CD14-positive monocyte (primary cell): ENCODE measurements around the gene ARHGEF37. TPM values are rescaled to one million over a fixed set of nuclear protein-coding genes. Genes with fewer than 3 reads are reported as not detected.

Source experiments
- DNase-seq, 3 donors: peaks; one replicate each; pipeline ENCODE4 v3.0.0-alpha.2; 2011 to 2022
- H2AFZ ChIP-seq: 2 replicates; pipeline ENCODE4 v1.6.0; 2012; ENCODE audit warnings: mild to moderate bottlenecking, low read depth, low read length, inconsistent platforms; ENCODE audit not compliant: insufficient read depth, poor library complexity, severe bottlenecking
- H3K27ac ChIP-seq, 2 donors: 1 replicate in 1 of 2; 2 replicates in 1 of 2; pipeline ENCODE4 v1.5.1; 2012 to 2013; ENCODE audit warnings: low read length in 2 of 2, control low read depth in 1 of 2, inconsistent platforms in 1 of 2, low read depth in 1 of 2, mild to moderate bottlenecking in 1 of 2
- H3K27me3 ChIP-seq, 2 donors: one replicate each; pipeline versions ENCODE4 v1.6.0 to v1.6.1; 2011 to 2013; ENCODE audit warnings: low read length in 2 of 2; ENCODE audit not compliant: control insufficient read depth in 2 of 2, insufficient read depth in 2 of 2
- H3K36me3 ChIP-seq, 2 donors: replicated peaks in 1 of 2; 1 replicate in 1 of 2; 2 replicates in 1 of 2; pipeline versions ENCODE4 v1.5.1 to v1.6.1; 2012 to 2013; ENCODE audit warnings: low read length in 2 of 2, control low read depth in 1 of 2, inconsistent platforms in 1 of 2, mild to moderate bottlenecking in 1 of 2; ENCODE audit not compliant: insufficient read depth in 2 of 2, control insufficient read depth in 1 of 2
- H3K4me1 ChIP-seq, 2 donors: 1 replicate in 1 of 2; 2 replicates in 1 of 2; pipeline versions ENCODE4 v1.5.1 to v1.6.1; 2012 to 2013; ENCODE audit warnings: low read length in 2 of 2, control low read depth in 1 of 2, inconsistent platforms in 1 of 2, mild to moderate bottlenecking in 1 of 2, moderate library complexity in 1 of 2; ENCODE audit not compliant: insufficient read depth in 2 of 2, control insufficient read depth in 1 of 2
- H3K4me2 ChIP-seq: replicated peaks from 2 replicates; pipeline ENCODE3; 2012; ENCODE audit warnings: low read length, moderate library complexity, mild to moderate bottlenecking; ENCODE audit not compliant: poor library complexity, severe bottlenecking; ENCODE audit errors: extremely low read depth
- H3K4me3 ChIP-seq, 3 experiments: fragments of 200-600 bp in 1 of 3; sonication (generic) in 1 of 3; replicated peaks in 1 of 3; 1 replicate in 2 of 3; 2 replicates in 1 of 3; pipeline ENCODE4 v1.5.1; 2011 to 2013; ENCODE audit warnings: low read length in 3 of 3, mild to moderate bottlenecking in 3 of 3, control low read depth in 2 of 3, low read depth in 2 of 3, inconsistent platforms in 1 of 3, moderate library complexity in 1 of 3
- H3K79me2 ChIP-seq: 2 replicates; pipeline ENCODE4 v1.6.0; 2012; ENCODE audit warnings: mild to moderate bottlenecking, control low read depth, inconsistent platforms, low read length, moderate library complexity; ENCODE audit not compliant: insufficient read depth
- H3K9ac ChIP-seq: 2 replicates; pipeline ENCODE4 v1.6.0; 2017; ENCODE audit warnings: low read length, mild to moderate bottlenecking; ENCODE audit not compliant: insufficient read depth, poor library complexity, severe bottlenecking
- H3K9me3 ChIP-seq, 2 donors: replicated peaks in 1 of 2; 1 replicate in 1 of 2; 2 replicates in 1 of 2; pipeline versions ENCODE4 v1.5.1 to v1.6.1; 2012 to 2013; ENCODE audit warnings: low read length in 2 of 2, control low read depth in 1 of 2; ENCODE audit not compliant: control insufficient read depth in 1 of 2, insufficient read depth in 1 of 2
- H4K20me1 ChIP-seq: 2 replicates; pipeline ENCODE4 v1.6.0; 2012; ENCODE audit warnings: mild to moderate bottlenecking, low read length, control low read depth, moderate library complexity; ENCODE audit not compliant: insufficient read depth
- H3K27ac Mint-ChIP-seq, 7 donors: one replicate each; pipeline ENCODE4 v1.8.0; 2020; ENCODE audit warnings: mild to moderate bottlenecking in 7 of 7, mixed read lengths in 7 of 7, moderate library complexity in 6 of 7, inconsistent platforms in 2 of 7
- H3K27me3 Mint-ChIP-seq, 3 donors: one replicate each; pipeline ENCODE4 v1.8.0; 2021 to 2022; ENCODE audit warnings: low read depth in 3 of 3, mild to moderate bottlenecking in 3 of 3, mixed read lengths in 3 of 3, moderate library complexity in 3 of 3, inconsistent platforms in 1 of 3
- H3K36me3 Mint-ChIP-seq, 2 donors: one replicate each; pipeline ENCODE4 v1.8.0; 2020; ENCODE audit warnings: mixed read lengths in 2 of 2, inconsistent platforms in 1 of 2, mild to moderate bottlenecking in 1 of 2
- H3K4me1 Mint-ChIP-seq: one replicate; pipeline ENCODE4 v1.8.0; 2020; ENCODE audit warnings: mild to moderate bottlenecking, mixed read lengths
- H3K4me3 Mint-ChIP-seq, 2 donors: one replicate each; pipeline ENCODE4 v1.8.0; 2020; ENCODE audit warnings: mild to moderate bottlenecking in 2 of 2, mixed read lengths in 2 of 2, moderate library complexity in 1 of 2
- H3K9me3 Mint-ChIP-seq, 7 donors: one replicate each; pipeline ENCODE4 v1.8.0; 2020 to 2022; ENCODE audit warnings: mixed read lengths in 7 of 7, mild to moderate bottlenecking in 6 of 7, moderate library complexity in 6 of 7, inconsistent platforms in 2 of 7
- WGBS: methylation state at CpG from one replicate; pipeline ENCODE4 v1.1.5; 2013; ENCODE audit warnings: missing lambda C conversion rate; ENCODE audit not compliant: insufficient coverage; 5-methylcytosine and 5-hydroxymethylcytosine counted together
- intact Hi-C, 2 donors: fragments of 100-400 bp; cut with micrococcal nuclease; formaldehyde crosslinking; loops; one replicate each; pipeline versions ENCODE4 v1.15.0 to v1.15.1; 2023
- polyA plus RNA-seq, 3 donors: library from polyadenylated mRNA; depleted of rRNA in 1 of 3; unstranded in 2 of 3; stranded (reverse) in 1 of 3; fragments of 300-500 nt in 2 of 3; fragments of >200 nt in 1 of 3; fragmentation: Illumina TruSeq in 2 of 3; gene quantifications; 1 replicate in 2 of 3; 2 replicates in 1 of 3; pipeline ENCODE4 v1.2.3, GENCODE V29; 2012 to 2021
- TF ChIP-seq, protein P1 (sequence below): fragments of 200-600 bp; IDR thresholded peaks from one replicate; pipeline ENCODE4 v1.8.0; 2022; ENCODE audit warnings: antibody characterized with exemption, mild to moderate bottlenecking

Gene ARHGEF37
- polyA plus RNA-seq, 3 donors: not detected

DNA sequence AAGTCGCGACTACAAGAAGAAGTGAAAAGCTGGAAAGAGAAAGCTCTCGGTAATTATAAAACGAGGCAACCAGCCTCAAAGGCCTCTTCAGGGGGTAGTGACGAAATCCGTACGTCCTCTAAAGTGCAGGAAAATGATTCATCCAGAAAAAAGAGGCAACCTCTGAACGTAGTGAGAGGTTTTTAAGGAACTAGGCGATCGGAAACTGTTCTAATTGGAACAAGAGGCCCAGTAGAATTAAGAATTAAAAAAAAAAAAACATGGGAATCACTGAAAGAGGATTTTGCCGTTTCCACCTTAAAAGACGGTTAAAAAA is 31.1 kb upstream of the ARHGEF37 start:
- Mint-ChIP-seq H3K4me3 (peak overlapping the region; percentile 97 to 98), H3K27me3 (peaks cover 0 to 2% (median 0%) of the 10 kb centered on the region in 3 donors), H3K4me1 (peaks cover 24% of the 10 kb centered on the region), H3K9me3 (peaks cover 0 to 6% (median 0%) of the 10 kb centered on the region in 7 donors), H3K27ac (peak overlapping the region; percentile 99 to 100 (median 99)), H3K36me3 (peaks cover 36 to 41% of the 10 kb centered on the region in 2 donors)
- Histone ChIP-seq H3K4me2 (peak overlapping the region; percentile 89), H3K36me3 (peaks cover 26 to 41% of the 10 kb centered on the region in 2 donors), H3K9me3 (no peaks in the 10 kb centered on the region), H3K27ac (peak overlapping the region; percentile 96 to 98), H3K4me3 (peak overlapping the region; percentile 88 to 100 (median 91)), H3K79me2 (peaks cover 66% of the 10 kb centered on the region), H3K4me1 (peaks cover 19 to 34% of the 10 kb centered on the region in 2 donors), H3K27me3 (no peaks in the 10 kb centered on the region), H4K20me1 (peaks cover 49% of the 10 kb centered on the region), H3K9ac (peak overlapping the region; percentile 99), H2AFZ (no peak overlapping the region)
- WGBS: 2% methylated on average over 8 of the region's 12 CpGs
- TF ChIP-seq, protein P1, sequence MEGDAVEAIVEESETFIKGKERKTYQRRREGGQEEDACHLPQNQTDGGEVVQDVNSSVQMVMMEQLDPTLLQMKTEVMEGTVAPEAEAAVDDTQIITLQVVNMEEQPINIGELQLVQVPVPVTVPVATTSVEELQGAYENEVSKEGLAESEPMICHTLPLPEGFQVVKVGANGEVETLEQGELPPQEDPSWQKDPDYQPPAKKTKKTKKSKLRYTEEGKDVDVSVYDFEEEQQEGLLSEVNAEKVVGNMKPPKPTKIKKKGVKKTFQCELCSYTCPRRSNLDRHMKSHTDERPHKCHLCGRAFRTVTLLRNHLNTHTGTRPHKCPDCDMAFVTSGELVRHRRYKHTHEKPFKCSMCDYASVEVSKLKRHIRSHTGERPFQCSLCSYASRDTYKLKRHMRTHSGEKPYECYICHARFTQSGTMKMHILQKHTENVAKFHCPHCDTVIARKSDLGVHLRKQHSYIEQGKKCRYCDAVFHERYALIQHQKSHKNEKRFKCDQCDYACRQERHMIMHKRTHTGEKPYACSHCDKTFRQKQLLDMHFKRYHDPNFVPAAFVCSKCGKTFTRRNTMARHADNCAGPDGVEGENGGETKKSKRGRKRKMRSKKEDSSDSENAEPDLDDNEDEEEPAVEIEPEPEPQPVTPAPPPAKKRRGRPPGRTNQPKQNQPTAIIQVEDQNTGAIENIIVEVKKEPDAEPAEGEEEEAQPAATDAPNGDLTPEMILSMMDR: no peak
- peak; percentile 87 to 95 (median 94) for DNase-seq
- intact Hi-C loops: loop anchor here in 1 of 2 donors (5.0 kb wide), 1 partner anchor 38 kb away; no protein-coding TSS in a partner anchor

DNA sequence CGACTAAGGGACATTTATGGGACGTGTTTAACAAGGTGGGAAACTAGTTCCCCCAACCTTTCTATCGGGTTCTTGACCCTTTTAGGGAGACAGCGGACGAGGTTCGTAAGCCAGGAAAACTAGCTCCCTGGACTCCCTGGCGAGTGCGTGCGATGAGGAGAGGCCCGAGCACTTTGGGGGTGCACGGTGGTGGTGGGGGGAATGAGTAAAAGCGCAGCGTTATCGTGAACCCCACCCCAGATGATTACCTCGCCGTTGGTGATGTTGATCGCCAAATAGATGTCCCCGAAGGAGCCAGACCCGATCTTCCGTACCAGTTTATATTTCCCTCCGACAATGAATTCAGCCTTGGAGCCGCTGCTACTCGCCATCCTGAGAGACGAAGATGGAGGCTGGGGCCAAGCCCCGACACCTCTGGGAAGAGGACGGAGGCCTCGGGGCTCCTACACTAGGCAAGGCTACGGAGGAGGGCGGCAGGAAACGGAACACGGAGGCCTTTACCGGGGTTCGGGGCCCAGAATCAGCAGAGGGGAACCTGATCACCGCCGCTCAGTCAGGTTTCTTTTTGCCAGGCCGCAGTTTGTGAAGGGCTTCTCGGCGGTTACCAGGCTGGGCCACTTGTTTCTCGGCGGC is 30.6 kb upstream of the ARHGEF37 start:
- H4K20me1 ChIP-seq: peaks cover 44% of the 10 kb centered on the region
- Mint-ChIP-seq H3K36me3 (peaks cover 31 to 36% of the 10 kb centered on the region in 2 donors), H3K27ac (peak overlapping the region; percentile 99 to 100 (median 99)), H3K4me1 (peaks cover 24% of the 10 kb centered on the region), H3K4me3 (peak overlapping the region; percentile 97 to 98), H3K9me3 (peaks cover 0 to 6% (median 0%) of the 10 kb centered on the region in 7 donors), H3K27me3 (peaks cover 0 to 2% (median 0%) of the 10 kb centered on the region in 3 donors)
- H3K27me3 ChIP-seq: no peaks in the 10 kb centered on the region
- H3K4me2 ChIP-seq: peak overlapping the region; percentile 89
- DNase-seq: peak in 2 of 3 donors; percentile 12 to 14
- peaks cover 22 to 36% of the 10 kb centered on the region in 2 donors for H3K36me3 ChIP-seq
- TF ChIP-seq, protein P1: no peak
- peaks cover 19 to 33% of the 10 kb centered on the region in 2 donors for H3K4me1 ChIP-seq
- H3K4me3 ChIP-seq: peak overlapping the region; percentile 88 to 100 (median 91)
- no peaks in the 10 kb centered on the region for H3K9me3 ChIP-seq
- H3K79me2 ChIP-seq: peaks cover 61% of the 10 kb centered on the region
- intact Hi-C loops: loop anchor here in 1 of 2 donors (5.0 kb wide), 1 partner anchor 38 kb away; no protein-coding TSS in a partner anchor
- no peak overlapping the region for H2AFZ ChIP-seq
- peak overlapping the region; percentile 99 for H3K9ac ChIP-seq
- H3K27ac ChIP-seq: peak overlapping the region; percentile 96 to 98
- under 1% methylated on average over 40 of the region's 40 CpGs for WGBS
